Body of pancreas (tissue), 4 donors: ENCODE results near the gene TMPRSS11D. TPM values are rescaled to one million over a fixed set of nuclear protein-coding genes. Genes with fewer than 3 reads are reported as not detected.

Source experiments
- ATAC-seq: fragments of 150-250 bp; one replicate; pipeline ENCODE4 v1.9.1; 2016
- DNase-seq, 4 donors: peaks; one replicate each; pipeline ENCODE4 v3.0.0-alpha.2; 2019
- H3K27ac ChIP-seq, 4 donors: fragments of 200-600 bp; sonication (generic); 1 replicate in 3 of 4; 2 replicates in 1 of 4; pipeline versions ENCODE4 v1.5.1 to v1.6.1; 2016 to 2019; ENCODE audit warnings: mild to moderate bottlenecking in 1 of 4, mixed read lengths in 1 of 4, moderate library complexity in 1 of 4
- H3K27me3 ChIP-seq, 2 donors: fragments of 200-600 bp; sonication (generic); one replicate each; pipeline ENCODE4 v1.6.0; 2016; ENCODE audit warnings: mild to moderate bottlenecking in 1 of 2
- H3K36me3 ChIP-seq, 2 donors: fragments of 200-600 bp; sonication (generic); replicated peaks in 1 of 2; 2 replicates each; pipeline ENCODE4 v1.5.1; 2016; ENCODE audit warnings: low read depth in 2 of 2; ENCODE audit not compliant: insufficient read depth in 1 of 2
- H3K4me1 ChIP-seq: fragments of 200-600 bp; sonication (generic); one replicate; pipeline ENCODE4 v1.6.0; 2016
- H3K4me3 ChIP-seq, 2 donors: fragments of 200-600 bp; sonication (generic); 1 replicate in 1 of 2; 2 replicates in 1 of 2; pipeline ENCODE4 v1.5.1; 2016 to 2019
- H3K9me3 ChIP-seq, 3 donors: fragments of 200-600 bp; sonication (generic); 1 replicate in 2 of 3; 2 replicates in 1 of 3; pipeline ENCODE4 v1.5.1; 2016
- CTCF ChIP-seq, 7 experiments: fragments of 450-650 bp in 4 of 7; fragments of 200-600 bp in 3 of 7; sonication (generic) in 3 of 7; IDR thresholded peaks; one replicate each; pipeline ENCODE4 v1.5.1; 2016 to 2019; ENCODE audit warnings: antibody characterized with exemption in 7 of 7
- POLR2A ChIP-seq, 3 donors: fragments of 450-650 bp; IDR thresholded peaks; one replicate each; pipeline ENCODE4 v1.6.1; 2016; ENCODE audit warnings: antibody characterized with exemption in 3 of 3, mild to moderate bottlenecking in 2 of 3
- WGBS, 2 donors: methylation state at CpG; one replicate each; pipeline ENCODE4 v1.1.5; 2017; 5-methylcytosine and 5-hydroxymethylcytosine counted together
- intact Hi-C: fragments of 100-400 bp; cut with DNase I; formaldehyde crosslinking; loops from one replicate; pipeline ENCODE4 v1.15.1; 2023
- total RNA-seq, 2 donors: library from RNA; depleted of rRNA; stranded (reverse); fragments of >200 nt; gene quantifications; one replicate each; pipeline ENCODE4 v1.1.0, GENCODE V29; 2016

The TMPRSS11D gene
- total RNA-seq, 2 donors from 2014 or later = not detected

GRCh38 chr4:67912080-67912479 lies 28.3 kb upstream of the TMPRSS11D start:
- no peaks in the 10 kb centered on the region for H3K36me3 ChIP-seq
- H3K27me3 ChIP-seq = no peaks in the 10 kb centered on the region
- H3K4me3 ChIP-seq = no peak overlapping the region
- TF ChIP-seq POLR2A (IDR thresholded peaks at IDR 0.05) = no peak
- no peak for TF ChIP-seq CTCF (IDR thresholded peaks at IDR 0.05)
- H3K9me3 ChIP-seq = no peaks in the 10 kb centered on the region
- peak; percentile 65 for ATAC-seq
- DNase-seq = peak in 1 of 4 donors; percentile 14
- H3K27ac ChIP-seq = no peak overlapping the region
- intact Hi-C loops = no loop called here
- peaks cover 14% of the 10 kb centered on the region for H3K4me1 ChIP-seq
- WGBS, 2 donors = 28 to 31% methylated on average over 2 of the region's 2 CpGs

GRCh38 chr4:67911638-67912037 lies 27.8 kb upstream of the TMPRSS11D start:
- no peak for TF ChIP-seq CTCF (IDR thresholded peaks at IDR 0.05)
- TF ChIP-seq POLR2A (IDR thresholded peaks at IDR 0.05) = no peak
- H3K4me3 ChIP-seq = no peak overlapping the region
- H3K36me3 ChIP-seq = no peaks in the 10 kb centered on the region
- intact Hi-C loops = no loop called here
- no peaks in the 10 kb centered on the region for H3K9me3 ChIP-seq
- no peak for DNase-seq
- WGBS, 2 donors = 19 to 28% methylated on average over 3 of the region's 3 CpGs
- ATAC-seq = peak; percentile 63
- H3K27ac ChIP-seq = no peak overlapping the region
- H3K27me3 ChIP-seq = no peaks in the 10 kb centered on the region
- peaks cover 14% of the 10 kb centered on the region for H3K4me1 ChIP-seq

- intact Hi-C loops = no loop called here
- 35 to 38% methylated on average over 4 of the region's 4 CpGs for WGBS, 2 donors
- ATAC-seq = no peak
Measured at GRCh38 chr4:67911141-67911540, 27.3 kb upstream of the TMPRSS11D start.

GRCh38 chr4:67910585-67910905 lies 26.7 kb upstream of the TMPRSS11D start:
- H3K27me3 ChIP-seq = no peaks in the 10 kb centered on the region
- no peak for TF ChIP-seq POLR2A (IDR thresholded peaks at IDR 0.05)
- TF ChIP-seq CTCF (IDR thresholded peaks at IDR 0.05) = no peak
- no peak overlapping the region for H3K27ac ChIP-seq
- H3K9me3 ChIP-seq = no peaks in the 10 kb centered on the region
- H3K36me3 ChIP-seq = no peaks in the 10 kb centered on the region
- no peak for DNase-seq
- intact Hi-C loops = no loop called here
- ATAC-seq = no peak
- WGBS, 2 donors = 6 to 17% methylated on average over 1 of the region's 1 CpG
- H3K4me1 ChIP-seq = peaks cover 14% of the 10 kb centered on the region
- H3K4me3 ChIP-seq = no peak overlapping the region

More at GRCh38 chr4:67911141-67911540, 27.3 kb upstream of the TMPRSS11D start:
- no peak for TF ChIP-seq POLR2A (IDR thresholded peaks at IDR 0.05)
- TF ChIP-seq CTCF (IDR thresholded peaks at IDR 0.05) = no peak
- peaks cover 14% of the 10 kb centered on the region for H3K4me1 ChIP-seq
- H3K27me3 ChIP-seq = no peaks in the 10 kb centered on the region
- no peaks in the 10 kb centered on the region for H3K9me3 ChIP-seq
- no peak overlapping the region for H3K27ac ChIP-seq
- H3K36me3 ChIP-seq = no peaks in the 10 kb centered on the region
- no peak overlapping the region for H3K4me3 ChIP-seq
- DNase-seq = no peak

- H3K4me3 ChIP-seq = no peak overlapping the region
- no peaks in the 10 kb centered on the region for H3K9me3 ChIP-seq
- intact Hi-C loops = no loop called here
- H3K4me1 ChIP-seq = peaks cover 14% of the 10 kb centered on the region
- H3K27me3 ChIP-seq = no peaks in the 10 kb centered on the region
- DNase-seq (no peak), ATAC-seq (no peak)
- TF ChIP-seq CTCF (IDR thresholded peaks at IDR 0.05) (peak in 6 of 7 experiments; percentile 17 to 52 (median 36)), POLR2A (IDR thresholded peaks at IDR 0.05) (no peak)
- WGBS, 2 donors = 53 to 67% methylated on average over 6 of the region's 6 CpGs
- H3K27ac ChIP-seq = no peak overlapping the region
- H3K36me3 ChIP-seq = no peaks in the 10 kb centered on the region
Measured at GRCh38 chr4:67909905-67910584, 26.2 kb upstream of the TMPRSS11D start.
